Measurements from ENCODE around the gene PTGER2. TPM values are rescaled to one million over a fixed set of nuclear protein-coding genes. Genes with fewer than 3 reads are reported as not detected.

The PTGER2 gene
- total RNA-seq, 2 experiments from 2014 or later, result 4.3 to 4.8 TPM

GRCh38 chr14:52336241-52336640, 22.1 kb downstream of the PTGER2 start:
- H3K9me3 ChIP-seq (ENCODE audit: control insufficient read depth in 1 of 2, insufficient read depth in 1 of 2, low read length in 2 of 2), result no peaks in the 10 kb centered on the region
- H3K4me1 ChIP-seq (ENCODE audit: insufficient read depth, low read length), result peaks cover 7% of the 10 kb centered on the region
- no peaks in the 10 kb centered on the region for H3K27me3 ChIP-seq (ENCODE audit: control insufficient read depth in 1 of 2, insufficient read depth in 2 of 2, low read length in 2 of 2)
- ATAC-seq (ENCODE audit: poor library complexity) (no peak), DNase-seq (no peak)
- H3K4me3 ChIP-seq (ENCODE audit: low read length), result no peak overlapping the region
- no peaks in the 10 kb centered on the region for H3K36me3 ChIP-seq (ENCODE audit: insufficient read depth, low read length)
- CTCF ChIA-PET, result no interaction called here
- no peaks in the 10 kb centered on the region for H3K27me3 Mint-ChIP-seq
- H3K9me3 Mint-ChIP-seq, result no peaks in the 10 kb centered on the region
- no peak for TF ChIP-seq CTCF (IDR thresholded peaks at IDR 0.05)
- no peaks in the 10 kb centered on the region for H3K36me3 Mint-ChIP-seq (ENCODE audit: low read depth)
- POLR2A ChIA-PET, result interaction anchor here (0.7 kb wide), 1 partner anchor 16 kb away, joined by 3 read pairs; no protein-coding TSS in a partner anchor
- H3K27ac Mint-ChIP-seq, result no peak overlapping the region
- intact Hi-C loops (cut with DNase I, micrococcal nuclease), result no loop called here
- no peaks in the 10 kb centered on the region for H3K4me1 Mint-ChIP-seq (ENCODE audit: low read depth)
- no peak overlapping the region for H3K4me3 Mint-ChIP-seq
- no peak overlapping the region for H3K27ac ChIP-seq (ENCODE audit: low read depth in 1 of 2, low read length in 2 of 2)

GRCh38 chr14:52338051-52338681, 24.1 kb downstream of the PTGER2 start:
- DNase-seq, result no peak
- Mint-ChIP-seq H3K27me3 (no peaks in the 10 kb centered on the region), H3K27ac (no peak overlapping the region), H3K4me3 (no peak overlapping the region), H3K9me3 (no peaks in the 10 kb centered on the region), H3K4me1 (ENCODE audit: low read depth) (no peaks in the 10 kb centered on the region), H3K36me3 (ENCODE audit: low read depth) (no peaks in the 10 kb centered on the region)
- TF ChIP-seq CTCF (IDR thresholded peaks at IDR 0.05), result no peak
- no peak overlapping the region for H3K4me3 ChIP-seq (ENCODE audit: low read length)
- no peaks in the 10 kb centered on the region for H3K9me3 ChIP-seq (ENCODE audit: control insufficient read depth in 1 of 2, insufficient read depth in 1 of 2, low read length in 2 of 2)
- H3K27ac ChIP-seq (ENCODE audit: low read depth in 1 of 2, low read length in 2 of 2), result no peak overlapping the region
- ChIA-PET CTCF (no interaction called here), POLR2A (interaction anchor here (1.1 kb wide), 1 partner anchor 13 kb away, joined by 3 read pairs; no protein-coding TSS in a partner anchor)
- no peaks in the 10 kb centered on the region for H3K36me3 ChIP-seq (ENCODE audit: insufficient read depth, low read length)
- H3K4me1 ChIP-seq (ENCODE audit: insufficient read depth, low read length), result peaks cover 10% of the 10 kb centered on the region
- intact Hi-C loops (cut with DNase I, micrococcal nuclease), result no loop called here
- H3K27me3 ChIP-seq (ENCODE audit: control insufficient read depth in 1 of 2, insufficient read depth in 2 of 2, low read length in 2 of 2), result no peaks in the 10 kb centered on the region
- ATAC-seq (ENCODE audit: poor library complexity), result no peak

- intact Hi-C loops (cut with DNase I, micrococcal nuclease), result no loop called here
- Histone ChIP-seq H3K36me3 (ENCODE audit: insufficient read depth, low read length) (no peaks in the 10 kb centered on the region), H3K4me3 (ENCODE audit: low read length) (no peak overlapping the region), H3K9me3 (ENCODE audit: control insufficient read depth in 1 of 2, insufficient read depth in 1 of 2, low read length in 2 of 2) (no peaks in the 10 kb centered on the region), H3K27ac (ENCODE audit: low read depth in 1 of 2, low read length in 2 of 2) (no peak overlapping the region), H3K4me1 (ENCODE audit: insufficient read depth, low read length) (peaks cover 3% of the 10 kb centered on the region), H3K27me3 (ENCODE audit: control insufficient read depth in 1 of 2, insufficient read depth in 2 of 2, low read length in 2 of 2) (no peaks in the 10 kb centered on the region)
- Mint-ChIP-seq H3K4me1 (ENCODE audit: low read depth) (no peaks in the 10 kb centered on the region), H3K4me3 (no peak overlapping the region), H3K27ac (no peak overlapping the region), H3K36me3 (ENCODE audit: low read depth) (no peaks in the 10 kb centered on the region), H3K9me3 (no peaks in the 10 kb centered on the region), H3K27me3 (no peaks in the 10 kb centered on the region)
- CTCF ChIA-PET, result no interaction called here
- DNase-seq (no peak), ATAC-seq (ENCODE audit: poor library complexity) (no peak)
- TF ChIP-seq CTCF (IDR thresholded peaks at IDR 0.05), result no peak
- POLR2A ChIA-PET, result no interaction called here
Measured at GRCh38 chr14:52339262-52339661, 25.1 kb downstream of the PTGER2 start.
